Naive thymus-derived CD4-positive, alpha-beta T cell (primary cell): ENCODE results near the gene P2RX2. TPM values are rescaled to one million over a fixed set of nuclear protein-coding genes. Genes with fewer than 3 reads are reported as not detected.

Experiments
- ATAC-seq: fragments of 150-1000 bp; cut with Tn5 transposase; 2 replicates; pipeline ENCODE4 v1.10.0; 2021; ENCODE audit warnings: mild to moderate bottlenecking, moderate library complexity
- CTCF ChIA-PET: fragments of 350-600 bp; sonication (Branson Sonifier 250); formaldehyde crosslinking; loops from one replicate; lab custom pipeline; 2021; ENCODE audit warnings: antibody characterized with exemption; lab: Charles Lee
- POLR2A ChIA-PET: fragments of 350-600 bp; sonication (Branson Sonifier 250); formaldehyde crosslinking; loops from one replicate; lab custom pipeline; 2021; ENCODE audit warnings: antibody characterized with exemption, inconsistent platforms; lab: Charles Lee
- DNase-seq, 9 donors: peaks; one replicate each; pipeline versions ENCODE4 v3.0.0 to v3.0.0-alpha.2; 2020 to 2022; ENCODE audit warnings: mixed read lengths in 1 of 9
- H3K27ac ChIP-seq: one replicate; pipeline ENCODE4 v1.7.0; 2013; ENCODE audit warnings: mild to moderate bottlenecking, low read depth, low read length, moderate library complexity
- H3K27me3 ChIP-seq, 2 donors: one replicate each; pipeline ENCODE4 v1.7.0; 2013; ENCODE audit warnings: low read length in 2 of 2, mild to moderate bottlenecking in 2 of 2, moderate library complexity in 2 of 2; ENCODE audit not compliant: control insufficient read depth in 2 of 2, insufficient read depth in 2 of 2
- H3K36me3 ChIP-seq, 3 experiments: 1 replicate in 2 of 3; 2 replicates in 1 of 3; pipeline ENCODE4 v1.7.0; 2013; ENCODE audit warnings: low read length in 3 of 3, mild to moderate bottlenecking in 3 of 3, moderate library complexity in 1 of 3; ENCODE audit not compliant: insufficient read depth in 3 of 3, control insufficient read depth in 2 of 3
- H3K4me1 ChIP-seq, 2 donors: one replicate each; pipeline ENCODE4 v1.7.0; 2013; ENCODE audit warnings: low read length in 2 of 2, mild to moderate bottlenecking in 2 of 2, moderate library complexity in 1 of 2; ENCODE audit not compliant: control insufficient read depth in 2 of 2, insufficient read depth in 2 of 2
- H3K4me3 ChIP-seq: 2 replicates; pipeline ENCODE4 v1.7.0; 2013; ENCODE audit warnings: mild to moderate bottlenecking, low read length
- H3K9me3 ChIP-seq, 3 experiments: 1 replicate in 2 of 3; 2 replicates in 1 of 3; pipeline ENCODE4 v1.7.0; 2013; ENCODE audit warnings: low read length in 3 of 3; ENCODE audit not compliant: control insufficient read depth in 2 of 3
- H3K27ac Mint-ChIP-seq, 9 donors: one replicate each; pipeline ENCODE4 v1.8.0; 2020 to 2022; ENCODE audit warnings: mixed read lengths in 9 of 9, mild to moderate bottlenecking in 8 of 9, moderate library complexity in 5 of 9, inconsistent platforms in 2 of 9
- H3K27me3 Mint-ChIP-seq, 5 donors: one replicate each; pipeline ENCODE4 v1.8.0; 2021 to 2022; ENCODE audit warnings: mixed read lengths in 5 of 5, mild to moderate bottlenecking in 1 of 5
- H3K36me3 Mint-ChIP-seq, 5 donors: one replicate each; pipeline ENCODE4 v1.8.0; 2020 to 2022; ENCODE audit warnings: mixed read lengths in 5 of 5, mild to moderate bottlenecking in 3 of 5, inconsistent platforms in 1 of 5
- H3K4me1 Mint-ChIP-seq, 7 donors: one replicate each; pipeline ENCODE4 v1.8.0; 2020 to 2022; ENCODE audit warnings: mixed read lengths in 7 of 7, mild to moderate bottlenecking in 3 of 7, inconsistent platforms in 1 of 7
- H3K4me3 Mint-ChIP-seq, 10 donors: one replicate each; pipeline ENCODE4 v1.8.0; 2020 to 2022; ENCODE audit warnings: mild to moderate bottlenecking in 10 of 10, mixed read lengths in 10 of 10, moderate library complexity in 6 of 10, inconsistent platforms in 2 of 10
- H3K9me3 Mint-ChIP-seq, 11 donors: one replicate each; pipeline ENCODE4 v1.8.0; 2020 to 2022; ENCODE audit warnings: mixed read lengths in 11 of 11, mild to moderate bottlenecking in 4 of 11, inconsistent platforms in 1 of 11, moderate library complexity in 1 of 11
- intact Hi-C, 2 donors: fragments of 100-400 bp; cut with micrococcal nuclease; formaldehyde crosslinking; loops; one replicate each; pipeline ENCODE4 v1.15.1; 2023
- polyA plus RNA-seq, 2 donors: library from polyadenylated mRNA; unstranded; fragments of 300-500 nt; fragmentation: Illumina TruSeq; gene quantifications; one replicate each; pipeline ENCODE4 v1.2.3, GENCODE V29; 2021
- total RNA-seq, 6 experiments: library from RNA in 5 of 6; stranded (reverse) in 5 of 6; gene quantifications; 1 replicate in 5 of 6; 2 replicates in 1 of 6; pipeline ENCODE4 v1.2.3 and lab custom pipeline; 2021 to 2026

The P2RX2 gene
- total and polyA plus RNA-seq, 7 experiments from 2014 or later, result 0.32 TPM; not detected in 6

DNA sequence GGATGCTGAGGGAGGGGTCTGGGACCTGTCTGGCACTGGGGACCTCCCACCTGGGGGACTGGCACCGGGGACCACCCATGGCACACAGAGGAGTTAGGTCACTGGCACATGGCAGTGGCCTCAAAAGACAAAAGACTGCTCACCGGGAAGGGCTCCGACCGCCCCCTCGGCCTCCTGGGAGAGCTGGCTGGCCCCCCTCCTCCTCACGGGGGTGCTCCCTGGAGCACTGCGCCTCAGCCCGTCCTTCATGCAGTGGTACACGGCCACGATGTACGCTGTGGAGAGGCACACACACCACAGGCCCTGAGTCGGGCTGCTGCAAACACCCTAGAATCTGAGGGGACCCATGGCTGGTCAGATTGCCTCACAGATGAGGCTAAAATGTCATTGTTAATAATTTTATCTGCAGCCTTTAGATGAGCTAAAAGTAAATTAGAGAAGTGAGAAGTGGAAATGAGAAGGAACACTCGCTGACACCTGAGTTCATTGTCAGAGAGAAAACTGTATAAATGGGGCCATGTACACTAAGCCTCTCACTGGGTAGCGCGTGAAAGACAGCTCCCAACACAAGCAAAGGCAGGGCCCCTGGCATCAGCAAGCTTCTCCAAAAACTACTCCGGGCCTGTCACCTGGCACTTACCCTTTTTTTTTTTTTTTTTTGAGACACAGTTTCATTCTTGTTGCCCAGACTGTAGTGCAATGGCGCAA lies 14.1 kb downstream of the P2RX2 start:
- Mint-ChIP-seq H3K9me3 (peaks cover 0 to 1% (median 0%) of the 10 kb centered on the region in 11 donors), H3K4me3 (no peak overlapping the region), H3K27ac (no peak overlapping the region), H3K36me3 (peaks cover 15 to 70% (median 46%) of the 10 kb centered on the region in 5 donors), H3K27me3 (no peaks in the 10 kb centered on the region), H3K4me1 (peaks cover 0 to 6% (median 0%) of the 10 kb centered on the region in 7 donors)
- no peaks in the 10 kb centered on the region for H3K27me3 ChIP-seq
- DNase-seq, result no peak
- peaks cover 0 to 76% (median 18%) of the 10 kb centered on the region in 3 experiments for H3K36me3 ChIP-seq
- POLR2A ChIA-PET, result no interaction called here
- CTCF ChIA-PET, result interaction anchor here (0.6 kb wide), 1 partner anchor 56 kb away, joined by 3 read pairs; no protein-coding TSS in a partner anchor
- intact Hi-C loops, result no loop called here
- H3K4me1 ChIP-seq, result no peaks in the 10 kb centered on the region
- H3K4me3 ChIP-seq, result no peak overlapping the region
- no peaks in the 10 kb centered on the region for H3K9me3 ChIP-seq
- no peak for ATAC-seq
- no peak overlapping the region for H3K27ac ChIP-seq

DNA sequence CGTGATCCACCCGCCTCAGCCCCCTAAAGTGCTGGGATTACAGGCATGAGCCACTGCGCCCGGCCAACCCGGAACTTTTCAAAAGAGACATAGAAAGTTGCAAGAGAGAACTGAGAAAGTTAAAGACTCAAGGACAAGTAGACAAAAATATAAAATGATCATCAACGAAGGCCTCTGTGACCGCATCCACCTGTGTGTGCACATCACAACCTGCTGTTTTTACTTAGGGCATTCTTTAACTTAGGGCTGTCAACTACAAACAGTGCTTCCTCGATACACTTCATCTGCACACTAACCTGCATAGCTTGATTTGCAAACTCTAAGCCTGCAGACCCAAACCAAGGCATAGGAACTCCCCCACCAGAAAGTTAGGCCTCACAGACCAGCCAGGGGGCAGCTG lies 14.8 kb downstream of the P2RX2 start:
- Mint-ChIP-seq H3K27ac (no peak overlapping the region), H3K4me3 (no peak overlapping the region), H3K9me3 (peaks cover 0 to 1% (median 0%) of the 10 kb centered on the region in 11 donors), H3K36me3 (peaks cover 15 to 76% (median 48%) of the 10 kb centered on the region in 5 donors), H3K4me1 (peaks cover 0 to 10% (median 0%) of the 10 kb centered on the region in 7 donors), H3K27me3 (no peaks in the 10 kb centered on the region)
- ATAC-seq, result no peak
- peaks cover 0 to 84% (median 20%) of the 10 kb centered on the region in 3 experiments for H3K36me3 ChIP-seq
- H3K27ac ChIP-seq, result no peak overlapping the region
- intact Hi-C loops, result no loop called here
- H3K4me1 ChIP-seq, result no peaks in the 10 kb centered on the region
- CTCF ChIA-PET, result no interaction called here
- H3K9me3 ChIP-seq, result no peaks in the 10 kb centered on the region
- no peak overlapping the region for H3K4me3 ChIP-seq
- H3K27me3 ChIP-seq, result no peaks in the 10 kb centered on the region
- no peak for DNase-seq
- POLR2A ChIA-PET, result no interaction called here

DNA sequence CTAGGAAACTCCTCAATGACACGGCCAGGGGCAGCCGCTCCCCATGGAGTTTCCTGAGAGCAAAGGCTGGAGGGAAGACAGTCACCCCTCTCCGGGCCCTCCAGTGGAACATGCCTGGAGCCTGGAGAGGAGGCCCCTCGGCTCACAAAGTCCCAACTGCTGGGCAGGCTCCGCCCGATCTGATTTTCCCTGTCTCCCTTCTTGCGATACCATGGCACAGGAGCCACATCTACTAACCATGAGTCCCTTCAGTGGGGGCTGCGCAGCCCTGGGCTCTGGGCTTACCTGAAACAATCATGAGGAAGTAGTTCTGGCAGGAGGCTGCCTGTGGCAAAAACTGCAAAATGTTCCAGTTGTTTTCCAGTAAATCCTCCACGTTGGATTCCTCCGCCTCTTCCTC lies 15.3 kb downstream of the P2RX2 start:
- Histone ChIP-seq H3K27me3 (no peaks in the 10 kb centered on the region), H3K9me3 (no peaks in the 10 kb centered on the region), H3K4me1 (no peaks in the 10 kb centered on the region), H3K27ac (no peak overlapping the region), H3K36me3 (peaks cover 0 to 89% (median 20%) of the 10 kb centered on the region in 3 experiments), H3K4me3 (no peak overlapping the region)
- DNase-seq (no peak), ATAC-seq (no peak)
- intact Hi-C loops, result no loop called here
- peaks cover 0 to 10% (median 0%) of the 10 kb centered on the region in 7 donors for H3K4me1 Mint-ChIP-seq
- no peaks in the 10 kb centered on the region for H3K27me3 Mint-ChIP-seq
- ChIA-PET POLR2A (no interaction called here), CTCF (no interaction called here)
- H3K4me3 Mint-ChIP-seq, result no peak overlapping the region
- H3K9me3 Mint-ChIP-seq, result peaks cover 0 to 1% (median 0%) of the 10 kb centered on the region in 11 donors
- peaks cover 15 to 71% (median 44%) of the 10 kb centered on the region in 5 donors for H3K36me3 Mint-ChIP-seq
- no peak overlapping the region for H3K27ac Mint-ChIP-seq

DNA sequence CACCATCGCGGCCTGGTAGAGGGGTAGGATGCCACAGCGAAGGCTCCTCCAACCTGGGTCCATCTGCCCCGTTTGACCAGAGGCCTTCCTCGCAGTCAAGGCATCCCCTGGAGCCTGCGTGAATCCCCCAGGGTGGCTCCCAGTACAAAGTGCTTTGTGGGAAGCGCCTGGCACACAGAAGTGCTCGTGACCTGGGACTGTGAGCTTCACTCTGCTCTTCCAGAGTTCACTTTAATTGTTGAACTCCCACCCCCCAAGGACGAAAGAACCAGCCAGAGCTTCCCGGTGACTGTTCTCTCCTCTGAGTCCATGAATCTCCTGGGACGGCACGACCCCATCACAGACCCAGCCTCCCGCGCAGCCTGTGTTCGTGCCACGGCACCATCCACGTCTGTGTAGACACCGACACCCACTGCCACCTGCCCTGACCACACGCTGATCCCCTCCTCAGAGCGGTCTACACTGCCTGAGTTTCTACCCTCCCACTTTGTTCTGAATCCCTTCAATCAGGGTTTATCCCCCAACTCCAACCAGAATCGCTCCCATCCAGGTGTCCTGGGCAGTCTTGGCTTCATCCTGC lies 15.9 kb downstream of the P2RX2 start:
- Histone ChIP-seq H3K4me1 (no peaks in the 10 kb centered on the region), H3K36me3 (peaks cover 0 to 88% (median 20%) of the 10 kb centered on the region in 3 experiments), H3K9me3 (no peaks in the 10 kb centered on the region), H3K4me3 (no peak overlapping the region), H3K27me3 (no peaks in the 10 kb centered on the region), H3K27ac (no peak overlapping the region)
- no peak for DNase-seq
- Mint-ChIP-seq H3K36me3 (peaks cover 15 to 72% (median 40%) of the 10 kb centered on the region in 5 donors), H3K27ac (peak overlapping the region in 1 of 9 donors; percentile 4), H3K4me1 (peaks cover 0 to 10% (median 0%) of the 10 kb centered on the region in 7 donors), H3K4me3 (no peak overlapping the region), H3K27me3 (no peaks in the 10 kb centered on the region), H3K9me3 (peaks cover 0 to 2% (median 0%) of the 10 kb centered on the region in 11 donors)
- intact Hi-C loops, result no loop called here
- no peak for ATAC-seq
- ChIA-PET CTCF (no interaction called here), POLR2A (no interaction called here)

DNA sequence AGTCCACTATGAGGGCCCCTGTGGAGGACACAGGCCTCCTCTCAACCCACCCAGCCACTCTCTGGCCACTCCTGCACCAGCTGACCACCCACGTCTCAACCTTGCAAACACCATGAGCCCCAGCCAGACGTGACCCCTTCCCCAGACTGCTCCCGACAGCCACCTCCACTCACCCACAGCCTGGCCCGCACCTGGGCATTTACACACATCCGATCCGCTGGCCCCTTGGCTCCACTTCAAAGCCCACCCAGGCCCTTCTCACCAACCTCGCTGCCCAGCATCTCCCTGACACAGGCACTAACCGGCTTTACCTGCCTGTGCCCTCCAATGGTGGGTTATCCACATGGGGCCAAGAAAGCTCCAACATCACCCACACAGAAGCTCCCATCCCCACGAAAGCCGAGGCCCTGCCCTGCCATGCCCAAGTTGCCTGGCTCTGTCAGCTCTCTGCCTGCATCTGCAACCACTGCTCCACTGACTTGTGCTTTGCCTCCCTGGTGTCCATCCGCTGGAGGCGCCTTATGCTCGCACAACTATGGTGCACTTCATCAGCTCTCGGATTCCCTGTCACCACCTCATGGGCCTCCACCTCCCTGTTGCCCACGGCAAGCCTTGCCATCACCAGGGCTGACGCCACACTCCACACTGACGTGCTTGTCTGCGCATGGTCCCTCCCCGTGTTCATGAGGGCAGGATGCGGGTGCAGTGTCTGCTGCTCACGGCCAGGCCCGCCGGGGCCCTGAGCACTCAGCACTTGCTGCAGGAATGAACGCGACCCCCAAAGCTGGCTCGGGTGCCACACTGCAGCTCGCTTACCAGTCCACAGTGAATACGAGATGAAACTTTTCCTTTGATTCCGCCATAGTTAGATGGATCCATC lies 16.7 kb downstream of the P2RX2 start:
- H3K27ac ChIP-seq, result no peak overlapping the region
- no peaks in the 10 kb centered on the region for H3K27me3 ChIP-seq
- peaks cover 0 to 10% (median 0%) of the 10 kb centered on the region in 7 donors for H3K4me1 Mint-ChIP-seq
- POLR2A ChIA-PET, result no interaction called here
- CTCF ChIA-PET, result no interaction called here
- H3K9me3 ChIP-seq, result no peaks in the 10 kb centered on the region
- H3K4me3 ChIP-seq, result no peak overlapping the region
- H3K36me3 ChIP-seq, result peaks cover 0 to 91% (median 20%) of the 10 kb centered on the region in 3 experiments
- ATAC-seq (no peak), DNase-seq (no peak)
- intact Hi-C loops, result no loop called here
- H3K27me3 Mint-ChIP-seq, result no peaks in the 10 kb centered on the region
- peak overlapping the region in 2 of 9 donors; percentile 4 to 78 for H3K27ac Mint-ChIP-seq
- H3K9me3 Mint-ChIP-seq, result peaks cover 0 to 2% (median 0%) of the 10 kb centered on the region in 11 donors
- no peaks in the 10 kb centered on the region for H3K4me1 ChIP-seq
- no peak overlapping the region for H3K4me3 Mint-ChIP-seq
- H3K36me3 Mint-ChIP-seq, result peaks cover 15 to 68% (median 35%) of the 10 kb centered on the region in 5 donors

DNA sequence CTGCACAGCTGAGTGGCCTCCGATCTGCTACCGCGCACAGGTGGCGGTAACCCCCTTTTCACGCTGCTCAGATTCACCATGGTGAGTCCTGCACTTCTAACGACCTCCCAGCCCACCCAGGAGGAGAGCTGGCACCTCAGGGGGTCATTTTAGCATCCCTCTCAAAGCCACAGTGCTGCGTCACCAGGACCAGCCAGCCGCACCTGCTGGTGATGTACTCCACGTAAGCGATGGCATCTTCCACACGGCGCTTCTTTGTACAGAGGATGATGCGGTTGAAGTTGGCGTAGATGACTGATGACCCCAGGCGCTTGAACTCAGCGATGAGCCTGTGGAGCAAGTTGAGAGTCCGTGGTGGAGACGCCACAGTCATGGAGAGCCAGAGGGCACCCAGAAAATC lies 19.2 kb downstream of the P2RX2 start:
- no peaks in the 10 kb centered on the region for H3K27me3 Mint-ChIP-seq
- DNase-seq (no peak), ATAC-seq (no peak)
- Histone ChIP-seq H3K4me3 (no peak overlapping the region), H3K9me3 (no peaks in the 10 kb centered on the region), H3K27ac (no peak overlapping the region), H3K27me3 (no peaks in the 10 kb centered on the region), H3K36me3 (peaks cover 0 to 91% (median 13%) of the 10 kb centered on the region in 3 experiments), H3K4me1 (no peaks in the 10 kb centered on the region)
- POLR2A ChIA-PET, result no interaction called here
- CTCF ChIA-PET, result no interaction called here
- H3K9me3 Mint-ChIP-seq, result peaks cover 0 to 2% (median 0%) of the 10 kb centered on the region in 11 donors
- intact Hi-C loops, result no loop called here
- H3K27ac Mint-ChIP-seq, result no peak overlapping the region
- H3K4me3 Mint-ChIP-seq, result no peak overlapping the region
- H3K4me1 Mint-ChIP-seq, result peaks cover 0 to 10% (median 0%) of the 10 kb centered on the region in 7 donors
- peaks cover 15 to 60% (median 26%) of the 10 kb centered on the region in 5 donors for H3K36me3 Mint-ChIP-seq
